K562 (cell line): ENCODE measurements around the gene HOXA7.

Source experiments
- ATF7 ChIP-seq: fragments of 450-650 bp; IDR thresholded peaks from 2 replicates; pipeline ENCODE4 v1.7.1; 2014; ENCODE audit warnings: mild to moderate bottlenecking, moderate library complexity
- ELF1 ChIP-seq: fragments of 200-800 bp; sonication (Bioruptor generic); IDR thresholded peaks from 2 replicates; pipeline ENCODE4 v1.6.1; 2016; ENCODE audit warnings: missing genetic modification characterization, missing compliant biosample characterization
- EZH2 ChIP-seq: IDR thresholded peaks from 2 replicates; pipeline ENCODE4 v1.6.1; 2012; ENCODE audit warnings: low read depth, mild to moderate bottlenecking, inconsistent platforms, low read length, borderline replicate concordance
- SMAD1 ChIP-seq: fragments of 150-350 bp; IDR thresholded peaks from 2 replicates; pipeline ENCODE4 v1.6.1; 2014; ENCODE audit warnings: low read length, low read depth; ENCODE audit not compliant: partially characterized antibody
- ZBTB7A ChIP-seq: IDR thresholded peaks from 2 replicates; pipeline ENCODE4 v1.6.1; 2011; ENCODE audit warnings: low read depth, mild to moderate bottlenecking, low read length, moderate library complexity, borderline replicate concordance; ENCODE audit not compliant: control insufficient read depth
- ZNF354B ChIP-seq: fragments of 250-450 bp; sonication (Bioruptor Pico); IDR thresholded peaks from 2 replicates; pipeline ENCODE4 v1.4.0; 2020

DNA sequence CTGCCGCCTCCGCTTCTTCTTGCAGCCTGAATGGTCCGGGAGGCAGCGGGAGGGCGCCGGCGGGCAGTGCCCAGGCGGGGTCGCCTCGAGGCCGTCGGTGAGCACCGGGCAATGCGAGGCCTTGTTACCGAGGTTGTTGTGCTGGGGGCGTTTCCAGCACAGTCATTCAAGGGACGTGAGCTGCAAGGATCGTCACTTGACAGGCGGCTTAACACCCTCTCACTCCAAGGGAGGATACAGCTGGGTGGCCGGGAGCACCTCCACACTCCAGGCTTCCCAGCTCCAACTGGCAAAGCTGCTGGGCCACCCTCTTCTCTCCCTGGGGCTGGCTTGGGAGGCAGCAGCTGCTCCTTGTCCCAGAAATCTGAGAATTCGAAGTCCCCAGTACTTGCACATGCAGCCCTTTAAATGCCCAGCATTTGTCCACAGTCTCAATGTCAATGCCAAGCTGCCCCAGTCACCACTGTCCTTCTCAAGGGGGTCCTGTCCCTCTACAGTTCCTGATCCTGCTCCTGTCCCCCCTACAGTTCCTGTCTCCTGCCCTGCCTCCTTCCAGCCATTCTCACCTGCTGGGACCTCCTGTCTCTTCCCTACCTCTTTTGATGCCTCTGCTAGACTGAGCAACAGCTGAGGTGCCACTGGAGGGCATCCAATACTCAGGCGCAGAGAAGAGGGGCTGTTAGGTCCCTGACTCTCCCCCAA, 33.0 kb upstream of the HOXA7 start:
- no peak for TF ChIP-seq ZBTB7A
- TF ChIP-seq ATF7: no peak
- no peak for TF ChIP-seq SMAD1
- TF ChIP-seq EZH2: no peak
- no peak for TF ChIP-seq ZNF354B
- no peak for TF ChIP-seq ELF1 (tag)
